ENCODE measurements around the gene PPFIA1. TPM values are rescaled to one million over a fixed set of nuclear protein-coding genes. Genes with fewer than 3 reads are reported as not detected.
"Not testable (repeated sequence)": the region's sequence is repeated elsewhere in the genome, so short reads cannot be mapped to it uniquely, and the experiment has no call there.

The PPFIA1 gene
- total RNA-seq, 2 experiments from 2014 or later, result 29.5 to 30.9 TPM

GRCh38 chr11:70243912-70244652 is 26.4 kb upstream of the PPFIA1 start:
- Mint-ChIP-seq H3K4me1 (no peaks in the 10 kb centered on the region), H3K9me3 (peaks cover 1% of the 10 kb centered on the region), H3K36me3 (no peaks in the 10 kb centered on the region), H3K27me3 (peaks cover 5% of the 10 kb centered on the region), H3K27ac (no peak overlapping the region), H3K4me3 (no peak overlapping the region)
- no peak for DNase-seq

GRCh38 chr11:70244698-70245097 is 25.8 kb upstream of the PPFIA1 start:
- peaks cover under 1% of the 10 kb centered on the region for H3K27me3 Mint-ChIP-seq
- DNase-seq, result no peak
- H3K4me3 Mint-ChIP-seq, result no peak overlapping the region
- no peak overlapping the region for H3K27ac Mint-ChIP-seq
- peaks cover 1% of the 10 kb centered on the region for H3K9me3 Mint-ChIP-seq
- H3K4me1 Mint-ChIP-seq, result no peaks in the 10 kb centered on the region
- H3K36me3 Mint-ChIP-seq, result no peaks in the 10 kb centered on the region

GRCh38 chr11:70246196-70246595 is 24.3 kb upstream of the PPFIA1 start:
- Mint-ChIP-seq H3K4me3 (no peak overlapping the region), H3K27me3 (no peaks in the 10 kb centered on the region)

GRCh38 chr11:70247042-70247709 is 23.3 kb upstream of the PPFIA1 start:
- no peak overlapping the region for H3K4me3 Mint-ChIP-seq
- no peak overlapping the region for H3K27ac Mint-ChIP-seq

More at GRCh38 chr11:70246196-70246595, 24.3 kb upstream of the PPFIA1 start:
- Mint-ChIP-seq H3K9me3 (peaks cover 1% of the 10 kb centered on the region), H3K27ac (no peak overlapping the region), H3K36me3 (no peaks in the 10 kb centered on the region), H3K4me1 (no peaks in the 10 kb centered on the region)
- DNase-seq, result no peak

GRCh38 chr11:70247710-70248072 is 22.8 kb upstream of the PPFIA1 start:
- no peak for DNase-seq
- Mint-ChIP-seq H3K9me3 (peaks cover 1% of the 10 kb centered on the region), H3K4me3 (no peak overlapping the region), H3K36me3 (no peaks in the 10 kb centered on the region), H3K27ac (no peak overlapping the region), H3K4me1 (no peaks in the 10 kb centered on the region), H3K27me3 (no peaks in the 10 kb centered on the region)

More at GRCh38 chr11:70247042-70247709, 23.3 kb upstream of the PPFIA1 start:
- Mint-ChIP-seq H3K27me3 (no peaks in the 10 kb centered on the region), H3K4me1 (no peaks in the 10 kb centered on the region), H3K36me3 (no peaks in the 10 kb centered on the region), H3K9me3 (peaks cover 1% of the 10 kb centered on the region)
- DNase-seq, result no peak

GRCh38 chr11:70250876-70251658 is 19.4 kb upstream of the PPFIA1 start:
- no peak for DNase-seq
- no peak overlapping the region for H3K4me3 Mint-ChIP-seq
- H3K27me3 Mint-ChIP-seq, result no peaks in the 10 kb centered on the region
- H3K4me1 Mint-ChIP-seq, result no peaks in the 10 kb centered on the region
- no peaks in the 10 kb centered on the region for H3K36me3 Mint-ChIP-seq
- H3K9me3 Mint-ChIP-seq, result peaks cover 1% of the 10 kb centered on the region
- H3K27ac Mint-ChIP-seq, result peak overlapping the region; percentile 25

- Mint-ChIP-seq H3K4me3 (no peak overlapping the region), H3K27me3 (no peaks in the 10 kb centered on the region), H3K36me3 (no peaks in the 10 kb centered on the region), H3K9me3 (peaks cover 1% of the 10 kb centered on the region), H3K4me1 (no peaks in the 10 kb centered on the region), H3K27ac (no peak overlapping the region)
- no peak for DNase-seq
These were observed 18.7 kb upstream of the PPFIA1 start for GRCh38 chr11:70251659-70252321.

GRCh38 chr11:70252844-70253243 is 17.6 kb upstream of the PPFIA1 start:
- Mint-ChIP-seq H3K9me3 (no peaks in the 10 kb centered on the region), H3K4me3 (no peak overlapping the region), H3K4me1 (no peaks in the 10 kb centered on the region), H3K27ac (no peak overlapping the region), H3K36me3 (no peaks in the 10 kb centered on the region), H3K27me3 (no peaks in the 10 kb centered on the region)
- DNase-seq, result no peak

GRCh38 chr11:70255477-70256116 is 14.9 kb upstream of the PPFIA1 start:
- no peak for DNase-seq
- Mint-ChIP-seq H3K36me3 (no peaks in the 10 kb centered on the region), H3K27me3 (no peaks in the 10 kb centered on the region), H3K9me3 (no peaks in the 10 kb centered on the region), H3K4me3 (no peak overlapping the region), H3K27ac (no peak overlapping the region), H3K4me1 (no peaks in the 10 kb centered on the region)

- not testable (repeated sequence) for H3K36me3 Mint-ChIP-seq, H3K27me3 Mint-ChIP-seq, DNase-seq, H3K4me3 Mint-ChIP-seq, H3K9me3 Mint-ChIP-seq, H3K4me1 Mint-ChIP-seq, H3K27ac Mint-ChIP-seq
These were observed 11.4 kb upstream of the PPFIA1 start for GRCh38 chr11:70259077-70259476.

- Mint-ChIP-seq H3K4me3 (no peak overlapping the region), H3K27ac (no peak overlapping the region), H3K36me3 (no peaks in the 10 kb centered on the region), H3K27me3 (peaks cover 22% of the 10 kb centered on the region), H3K9me3 (no peaks in the 10 kb centered on the region), H3K4me1 (no peaks in the 10 kb centered on the region)
- DNase-seq, result no peak
These were observed 7.5 kb upstream of the PPFIA1 start for GRCh38 chr11:70262951-70263350.

GRCh38 chr11:70263363-70263762 is 7.1 kb upstream of the PPFIA1 start:
- Mint-ChIP-seq H3K27me3 (peaks cover 22% of the 10 kb centered on the region), H3K27ac (no peak overlapping the region), H3K36me3 (no peaks in the 10 kb centered on the region), H3K4me3 (no peak overlapping the region), H3K9me3 (no peaks in the 10 kb centered on the region), H3K4me1 (no peaks in the 10 kb centered on the region)
- DNase-seq, result no peak

GRCh38 chr11:70265341-70265740 is 5.1 kb upstream of the PPFIA1 start:
- Mint-ChIP-seq H3K36me3 (no peaks in the 10 kb centered on the region), H3K27ac (no peak overlapping the region), H3K9me3 (no peaks in the 10 kb centered on the region), H3K4me3 (no peak overlapping the region), H3K27me3 (peaks cover 28% of the 10 kb centered on the region), H3K4me1 (peaks cover 8% of the 10 kb centered on the region)
- no peak for DNase-seq

- Mint-ChIP-seq H3K9me3 (no peaks in the 10 kb centered on the region), H3K4me1 (peaks cover 15% of the 10 kb centered on the region), H3K4me3 (no peak overlapping the region), H3K27me3 (peaks cover 28% of the 10 kb centered on the region), H3K27ac (no peak overlapping the region), H3K36me3 (peaks cover 4% of the 10 kb centered on the region)
- no peak for DNase-seq
These were observed 3.0 kb upstream of the PPFIA1 start for GRCh38 chr11:70267405-70267950.
